PC-3 (cell line): ENCODE measurements around the gene SCN8A.

Source experiments
- CTCF ChIP-seq: fragments of 300-600 bp; sonication (generic); conservative IDR thresholded peaks from 2 replicates; pipeline ENCODE4 v1.5.1; 2017; ENCODE audit warnings: antibody characterized with exemption, low read depth, mild to moderate bottlenecking, low read length
- EZH2 ChIP-seq: fragments of 300-600 bp; sonication (generic); IDR thresholded peaks from one replicate; pipeline ENCODE4 v1.6.1; 2017; ENCODE audit warnings: antibody characterized with exemption, mild to moderate bottlenecking, low read length; ENCODE audit not compliant: unreplicated experiment

GRCh38 chr12:51766067-51766676 is 175.1 kb downstream of the SCN8A start:
- no peak for TF ChIP-seq CTCF
- TF ChIP-seq EZH2: no peak
